Ramos (cell line): Measurements from ENCODE around the gene CCDC106.

Experiments
- in situ Hi-C: fragments of 300-500 bp; cut with MboI; formaldehyde crosslinking; loops from one replicate; pipeline ENCODE4 v1.14.3; 2022; ENCODE audit warnings: low sequenced_read_pairs; ENCODE audit not compliant: unreplicated experiment

Gene CCDC106

DNA sequence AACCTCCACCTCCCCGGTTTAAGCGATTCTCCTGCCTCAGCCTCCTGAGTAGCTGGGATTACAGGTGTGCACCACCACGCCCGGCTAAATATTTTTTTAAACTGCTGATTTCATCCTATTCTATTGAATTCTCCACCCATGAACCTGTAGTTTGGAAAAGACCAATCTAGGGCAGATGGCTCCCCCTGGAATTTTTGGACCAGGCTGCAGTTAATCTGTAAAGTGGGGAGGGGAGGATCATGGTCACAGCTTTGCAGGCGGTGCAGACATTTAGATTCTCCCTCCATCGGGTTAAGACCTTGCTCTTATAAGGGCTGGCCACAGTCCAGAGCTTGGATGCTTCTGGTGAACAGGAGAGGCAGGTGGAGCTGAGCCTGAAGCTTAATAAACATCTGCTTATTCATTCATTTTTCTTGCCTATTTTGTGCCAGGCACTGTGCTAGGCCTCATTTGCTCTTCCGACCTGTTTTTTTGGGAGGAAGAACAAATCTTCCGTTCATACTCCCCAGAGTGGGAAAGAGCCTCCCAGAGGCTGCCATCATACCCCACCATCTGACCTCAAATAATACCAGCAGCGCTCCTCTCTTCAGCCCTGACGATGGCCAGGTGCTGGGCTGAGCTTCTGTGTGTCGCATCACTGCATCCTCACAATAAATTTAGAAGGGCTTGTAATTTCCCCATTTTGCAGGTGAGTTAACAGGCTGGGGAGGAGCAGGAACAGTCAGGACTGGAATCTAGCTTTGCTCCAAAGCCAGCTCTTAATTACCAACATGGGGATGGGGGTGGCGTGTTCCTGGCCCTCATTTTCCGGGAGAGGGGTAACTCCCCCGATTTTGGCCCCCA lies 902 bp upstream of the CCDC106 start:
- in situ Hi-C loops = loop anchor here (25.0 kb wide), 1 partner anchor 360 kb away; the partner anchor contains the start of genes BRSK1 and HSPBP1

DNA sequence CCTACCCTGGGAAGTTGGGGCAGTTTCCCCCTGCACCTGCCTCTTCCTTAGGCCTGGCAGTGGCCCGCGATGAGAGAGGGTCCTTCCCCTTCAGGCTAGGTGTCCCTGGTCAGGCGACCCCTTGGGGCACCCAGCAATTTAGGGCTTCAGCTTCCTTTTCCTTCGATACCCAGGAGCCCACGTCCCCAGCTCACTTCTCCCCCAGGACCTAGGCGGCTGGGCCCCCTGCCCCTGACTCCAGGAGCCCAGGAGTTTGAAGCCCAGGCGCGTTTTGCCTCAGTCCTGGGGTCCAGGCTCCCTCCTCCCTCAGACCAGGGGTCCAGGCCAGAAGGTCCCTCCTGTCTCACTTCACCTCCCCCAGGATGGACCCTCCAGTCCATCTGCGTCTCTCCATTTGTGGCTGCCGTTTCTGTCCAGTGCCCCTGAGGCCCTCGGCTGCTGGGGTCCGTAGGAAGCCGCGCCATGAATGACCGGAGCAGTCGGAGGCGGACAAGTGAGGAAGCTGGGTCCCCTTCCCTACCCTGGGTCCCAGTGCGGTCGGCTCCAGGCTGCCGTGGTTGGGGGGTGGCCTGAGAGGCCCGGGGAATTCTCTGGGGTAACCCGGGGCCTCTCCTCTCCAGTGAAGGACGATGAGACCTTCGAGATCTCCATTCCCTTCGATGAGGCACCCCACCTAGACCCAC lies 714 bp downstream of the CCDC106 start:
- in situ Hi-C loops = loop anchor here (25.0 kb wide), 1 partner anchor 361 kb away; the partner anchor contains the start of genes BRSK1 and HSPBP1

- in situ Hi-C loops = loop anchor here (25.0 kb wide), 2 partner anchors 362 to 1462 kb away; partner anchors contain the start of genes BRSK1, HSPBP1, MBOAT7 and TSEN34
These were observed 1.5 kb downstream of the CCDC106 start for GRCh38 chr19:55649268-55650125.

DNA sequence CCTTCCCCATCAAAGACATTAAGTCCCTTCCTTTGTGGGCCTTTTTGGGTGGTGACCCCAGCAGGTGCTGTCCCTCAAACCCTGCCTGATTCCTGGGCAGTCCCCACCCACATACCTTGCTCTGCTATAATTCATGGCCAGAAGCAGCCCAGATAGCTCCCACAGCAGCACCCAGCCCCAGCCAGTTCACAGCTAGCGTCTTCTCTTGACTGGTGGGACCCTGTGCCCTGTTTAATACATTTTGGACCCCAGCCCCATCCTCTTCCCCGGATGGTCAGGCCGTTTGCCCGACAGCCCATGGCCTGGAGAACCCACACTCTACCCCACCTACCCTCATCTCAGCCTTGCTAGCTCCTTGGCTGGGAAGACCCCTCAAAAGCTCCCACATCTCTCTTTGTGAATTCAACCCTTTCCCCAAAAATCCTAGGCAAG lies 2.1 kb downstream of the CCDC106 start:
- in situ Hi-C loops = loop anchor here (25.0 kb wide), 1 partner anchor 1463 kb away; the partner anchor contains the start of genes MBOAT7 and TSEN34

- in situ Hi-C loops = loop anchor here (25.0 kb wide), 1 partner anchor 1463 kb away; the partner anchor contains the start of genes MBOAT7 and TSEN34
These were observed 2.7 kb downstream of the CCDC106 start for GRCh38 chr19:55650602-55651230.

DNA sequence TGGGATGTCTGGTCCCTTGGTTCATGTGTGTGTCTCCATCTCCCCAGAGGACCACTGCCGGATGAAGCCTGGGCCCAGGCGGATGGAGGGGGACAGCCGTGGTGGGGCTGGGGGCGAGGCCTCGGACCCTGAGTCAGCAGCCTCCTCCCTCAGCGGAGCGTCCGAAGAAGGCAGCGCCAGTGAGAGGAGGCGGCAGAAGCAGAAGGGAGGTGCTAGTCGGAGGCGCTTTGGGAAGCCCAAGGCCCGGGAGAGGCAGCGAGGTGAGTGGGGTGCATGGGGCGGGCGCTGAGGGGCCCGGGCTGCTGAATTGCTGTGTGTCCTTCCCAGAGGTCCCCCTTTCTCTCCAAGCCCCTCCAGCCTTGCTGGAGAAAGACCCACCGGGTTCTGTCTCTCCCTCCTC lies 3.2 kb downstream of the CCDC106 start:
- in situ Hi-C loops = loop anchor here (25.0 kb wide), 1 partner anchor 1464 kb away; the partner anchor contains the start of genes MBOAT7 and TSEN34

- in situ Hi-C loops = loop anchor here (25.0 kb wide), 1 partner anchor 1465 kb away; the partner anchor contains the start of genes MBOAT7 and TSEN34
These were observed 4.5 kb downstream of the CCDC106 start for GRCh38 chr19:55652311-55653128.

DNA sequence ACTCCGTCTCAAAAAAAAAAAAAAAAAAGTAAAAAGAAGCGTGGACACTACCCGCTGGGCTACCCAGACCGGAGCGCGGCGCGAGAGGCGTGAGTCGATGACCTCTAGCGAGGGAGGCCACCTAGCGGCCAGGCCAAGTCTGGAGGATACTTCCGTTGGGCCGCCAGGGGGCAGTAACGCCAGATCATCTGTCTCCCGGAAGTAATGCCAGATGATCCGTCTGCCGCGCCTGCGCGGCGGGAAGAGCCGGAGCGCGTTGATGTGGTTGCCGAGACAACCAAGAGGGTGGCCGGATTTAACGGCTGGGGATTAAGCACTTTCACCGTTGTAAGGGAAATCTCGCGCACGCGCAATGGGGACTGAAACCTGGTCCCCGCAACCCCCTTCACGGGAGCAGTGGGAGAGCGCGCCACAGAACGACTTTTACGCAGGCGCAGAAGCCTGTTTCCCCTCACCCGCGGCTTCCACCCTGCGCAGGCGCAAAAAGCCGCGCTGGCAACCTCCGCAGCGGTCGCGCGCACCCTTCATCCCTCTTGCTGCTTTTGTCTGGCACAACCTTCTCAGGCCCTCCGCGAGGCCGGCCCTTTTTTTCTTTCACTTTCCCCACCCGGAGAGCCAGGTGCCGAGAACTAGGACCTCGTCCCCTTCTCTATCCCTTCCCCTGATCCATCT lies 5.8 kb downstream of the CCDC106 start:
- in situ Hi-C loops = loop anchor here (25.0 kb wide), 1 partner anchor 1466 kb away; the partner anchor contains the start of genes MBOAT7 and TSEN34

DNA sequence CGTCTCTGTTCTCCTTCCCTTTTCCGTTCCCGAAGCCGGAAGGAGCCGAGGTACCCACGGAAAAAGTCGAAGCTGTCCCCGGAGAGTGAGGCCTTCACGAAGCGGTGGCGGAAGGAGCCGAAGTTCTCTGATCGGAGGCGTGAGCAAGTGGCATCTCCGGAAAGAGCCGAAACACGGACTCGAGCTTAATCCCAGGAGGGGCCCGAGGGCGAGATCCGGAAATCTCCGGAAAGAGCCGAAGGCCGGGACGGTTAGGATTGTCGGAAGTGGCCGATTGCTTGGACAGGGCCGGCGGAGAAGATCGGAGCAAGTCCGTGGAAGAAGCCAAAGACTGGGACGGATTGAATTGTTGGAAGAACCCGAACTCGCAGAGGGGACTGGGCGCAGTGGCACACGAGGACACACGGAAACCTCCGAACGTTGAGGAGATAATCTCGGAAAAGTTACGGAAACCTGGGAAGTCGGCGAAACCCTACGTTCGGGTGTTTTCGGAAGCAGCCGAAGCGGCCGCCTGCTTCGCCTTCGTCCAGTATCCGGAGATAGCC lies 6.4 kb downstream of the CCDC106 start:
- in situ Hi-C loops = loop anchor here (25.0 kb wide), 1 partner anchor 1467 kb away; the partner anchor contains the start of genes MBOAT7 and TSEN34

- in situ Hi-C loops = loop anchor here (25.0 kb wide), 1 partner anchor 1468 kb away; the partner anchor contains the start of genes MBOAT7 and TSEN34
These were observed 7.0 kb downstream of the CCDC106 start, which contains the start of gene U2AF2 for GRCh38 chr19:55654868-55655647. U2AF2 (plus strand) TSS chr19:55655035; CDS start chr19:55655105, 70 bp downstream.

- in situ Hi-C loops = loop anchor here (25.0 kb wide), 1 partner anchor 1468 kb away; the partner anchor contains the start of genes MBOAT7 and TSEN34
These were observed 7.6 kb downstream of the CCDC106 start for GRCh38 chr19:55655648-55656040.

- in situ Hi-C loops = loop anchor here (25.0 kb wide), 1 partner anchor 1469 kb away; the partner anchor contains the start of genes MBOAT7 and TSEN34
These were observed 8.5 kb downstream of the CCDC106 start for GRCh38 chr19:55656552-55656951.

DNA sequence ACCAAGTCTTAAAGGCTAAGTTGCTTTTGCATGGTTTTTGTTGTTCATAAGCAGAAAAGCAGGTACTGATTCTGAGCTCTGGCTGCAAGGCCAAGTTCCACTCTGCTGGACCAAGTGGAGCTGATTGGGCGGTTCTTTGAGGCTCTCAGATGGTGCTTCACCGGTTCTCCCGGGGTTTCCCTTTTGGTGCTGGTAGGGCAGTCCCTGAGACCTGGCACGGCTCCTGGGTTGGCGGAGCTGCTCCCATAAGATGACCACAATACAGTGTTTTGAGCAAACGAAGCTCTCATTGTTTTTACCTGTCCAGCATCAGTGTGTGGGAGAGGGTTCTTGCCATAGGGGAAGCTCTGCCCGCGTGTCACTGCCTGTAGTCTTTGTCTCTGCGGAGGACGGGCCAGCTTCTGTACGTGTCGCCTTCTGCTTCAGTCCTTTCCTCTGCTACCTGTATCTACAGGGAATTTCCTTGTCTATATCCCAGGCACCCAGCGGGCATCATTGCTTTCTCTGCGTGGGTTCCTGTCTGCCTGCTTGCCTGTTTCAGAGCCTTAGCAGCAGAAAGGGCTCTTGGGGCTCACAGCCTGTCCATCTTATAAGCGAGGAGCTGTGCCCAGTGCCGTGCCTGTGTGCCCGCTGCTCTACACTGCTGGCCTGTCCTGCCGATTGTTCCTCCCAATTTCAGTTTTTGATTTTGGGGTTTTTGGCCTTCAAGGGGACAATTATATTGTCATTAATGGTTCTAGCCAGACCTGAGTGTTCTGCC lies 9.2 kb downstream of the CCDC106 start:
- in situ Hi-C loops = loop anchor here (25.0 kb wide), 1 partner anchor 1470 kb away; the partner anchor contains the start of genes MBOAT7 and TSEN34

- in situ Hi-C loops = loop anchor here (25.0 kb wide), 1 partner anchor 1472 kb away; the partner anchor contains the start of genes MBOAT7 and TSEN34
These were observed 10.9 kb downstream of the CCDC106 start for GRCh38 chr19:55658846-55659459.

GRCh38 chr19:55659822-55660221 lies 11.8 kb downstream of the CCDC106 start:
- in situ Hi-C loops = loop anchor here (25.0 kb wide), 1 partner anchor 1473 kb away; the partner anchor contains the start of genes MBOAT7 and TSEN34
